ENCODE measurements around the gene CHRM1.

CHRM1 gene

DNA sequence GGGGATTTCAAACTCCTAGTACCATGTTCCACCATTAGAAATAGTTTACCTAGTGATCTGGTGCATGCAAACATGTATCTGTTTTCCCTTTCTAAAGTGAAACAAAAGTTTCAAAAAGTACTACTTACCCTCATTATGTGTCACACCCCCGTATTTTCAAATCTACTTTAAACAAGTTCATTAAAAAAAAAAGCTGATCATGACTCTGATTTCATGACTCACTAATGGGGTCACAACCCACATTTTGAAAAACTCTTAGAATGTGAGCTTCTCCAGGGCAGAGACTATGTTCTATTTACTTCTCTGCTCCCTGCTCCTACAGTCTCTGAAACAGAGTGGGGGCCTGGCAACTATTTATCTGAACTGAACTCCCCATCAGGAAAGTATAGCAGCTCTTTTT, 18.2 kb downstream of the CHRM1 start:
- no peak for DNase-seq

DNA sequence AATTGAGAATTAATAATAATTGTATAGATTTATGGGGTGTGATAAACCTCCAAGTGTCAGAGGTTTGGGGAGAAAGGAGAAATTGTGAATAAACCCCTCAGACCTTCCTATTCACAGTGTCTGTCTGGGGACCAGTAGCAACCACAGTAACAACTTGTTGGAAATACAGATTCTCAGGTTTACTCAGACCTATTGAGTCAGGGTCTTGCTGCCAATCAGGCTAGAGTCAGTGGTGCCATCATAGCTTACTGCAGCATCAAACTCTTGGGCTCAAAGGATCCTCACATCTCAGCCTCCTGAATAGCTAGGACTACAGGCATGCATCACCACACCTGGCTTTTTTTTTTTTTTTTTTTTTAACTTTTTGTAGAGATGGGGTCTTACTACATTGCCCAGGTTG, 23.1 kb downstream of the CHRM1 start:
- no peak for DNase-seq

DNA sequence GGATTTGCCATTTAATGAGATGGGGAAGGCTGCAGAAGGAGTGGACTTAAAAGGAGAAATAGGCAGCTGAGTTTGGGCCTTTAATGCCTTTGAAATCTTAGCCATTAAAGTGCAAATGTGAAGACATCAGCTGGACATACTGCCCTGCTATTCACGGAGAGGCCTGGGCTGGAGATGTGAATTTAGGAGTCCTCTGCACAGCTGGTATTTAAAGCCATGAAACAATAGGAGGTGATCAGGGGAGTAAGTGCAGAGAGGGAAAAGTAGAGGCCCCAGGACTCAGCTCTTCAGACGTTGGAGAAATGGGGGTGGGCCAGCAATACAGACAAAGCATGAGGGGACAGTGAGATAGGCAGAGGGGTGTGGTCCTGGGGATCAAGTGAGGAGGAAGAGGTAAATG, 23.9 kb downstream of the CHRM1 start:
- DNase-seq, result no peak

DNA sequence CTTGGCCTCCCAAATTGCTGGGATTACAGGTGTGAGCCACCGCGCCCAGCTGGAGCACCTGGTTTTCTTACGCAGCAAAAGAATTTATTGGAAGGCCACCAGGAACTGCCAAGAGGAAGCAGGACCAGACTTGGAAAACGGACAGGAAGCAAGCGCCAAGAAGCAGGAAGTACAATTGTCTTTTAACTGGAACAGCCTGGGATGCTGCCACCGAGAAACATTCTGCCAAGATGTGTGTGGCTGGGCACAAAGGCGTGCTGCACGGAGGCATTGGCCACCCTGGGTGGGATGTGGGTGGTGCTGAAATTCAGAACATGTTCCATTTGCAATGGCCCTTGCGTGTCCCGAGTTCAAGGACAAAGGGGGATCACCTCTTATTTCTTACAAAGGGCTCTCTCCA, 25.1 kb downstream of the CHRM1 start:
- DNase-seq, result no peak

- DNase-seq, result no peak
Observed at GRCh38 chr11:62895501-62895900, 25.7 kb downstream of the CHRM1 start.

GRCh38 chr11:62892077-62892922, 28.9 kb downstream of the CHRM1 start:
- no peak for DNase-seq

- DNase-seq, result peak; percentile 10
Observed at GRCh38 chr11:62889484-62890437, 31.4 kb downstream of the CHRM1 start.

DNA sequence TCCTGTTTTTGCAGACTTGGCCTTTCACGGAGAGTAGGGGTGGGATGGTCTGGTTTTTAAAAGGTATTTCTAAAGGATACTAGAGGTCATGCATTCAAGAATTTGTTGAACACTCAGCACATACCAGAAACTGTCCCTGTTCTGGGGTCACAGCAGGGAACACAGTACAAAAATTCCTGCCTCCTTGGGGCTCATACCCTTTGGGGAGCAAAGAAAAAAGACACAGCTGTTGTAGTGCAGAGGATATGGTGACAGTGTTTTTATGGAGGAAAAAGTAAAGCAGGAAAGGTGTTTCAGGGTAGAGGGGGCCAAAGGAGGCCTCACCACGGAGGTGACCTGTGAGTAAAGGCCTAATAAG, 32.1 kb downstream of the CHRM1 start:
- DNase-seq, result no peak

GRCh38 chr11:62888406-62888805, 32.8 kb downstream of the CHRM1 start:
- no peak for DNase-seq

DNA sequence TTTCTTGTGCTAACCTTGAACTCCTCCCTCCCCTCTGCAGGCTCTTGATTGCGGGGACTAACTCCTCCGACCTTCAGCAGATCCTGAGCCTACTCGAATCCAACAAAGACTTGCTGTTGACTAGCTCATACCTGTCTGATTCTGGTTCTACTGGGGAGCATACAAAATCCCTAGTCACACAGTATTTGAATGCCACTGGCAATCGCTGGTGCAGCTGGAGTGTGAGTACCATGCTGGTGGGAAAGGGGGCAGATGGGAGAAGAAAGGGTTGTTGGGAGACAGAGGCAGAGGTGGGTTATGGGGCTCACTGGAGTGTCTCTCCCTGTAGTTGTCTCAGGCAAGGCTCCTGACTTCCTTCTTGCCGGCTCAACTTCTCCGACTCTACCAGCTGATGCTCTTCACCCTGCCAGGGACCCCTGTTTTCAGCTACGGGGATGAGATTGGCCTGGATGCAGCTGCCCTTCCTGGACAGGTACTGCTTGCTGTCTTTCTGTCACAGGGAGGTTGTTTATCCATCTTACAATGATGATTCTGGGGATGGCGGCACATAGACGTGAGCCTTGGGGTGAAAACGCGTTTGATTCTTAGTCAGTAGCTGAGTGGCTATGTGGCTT, 35.9 kb downstream of the CHRM1 start:
- DNase-seq, result no peak

GRCh38 chr11:62883673-62884072, 37.5 kb downstream of the CHRM1 start:
- no peak for DNase-seq

- no peak for DNase-seq
Observed at GRCh38 chr11:62882788-62883501, 38.2 kb downstream of the CHRM1 start.

GRCh38 chr11:62882431-62882749, 38.8 kb downstream of the CHRM1 start:
- DNase-seq, result no peak

DNA sequence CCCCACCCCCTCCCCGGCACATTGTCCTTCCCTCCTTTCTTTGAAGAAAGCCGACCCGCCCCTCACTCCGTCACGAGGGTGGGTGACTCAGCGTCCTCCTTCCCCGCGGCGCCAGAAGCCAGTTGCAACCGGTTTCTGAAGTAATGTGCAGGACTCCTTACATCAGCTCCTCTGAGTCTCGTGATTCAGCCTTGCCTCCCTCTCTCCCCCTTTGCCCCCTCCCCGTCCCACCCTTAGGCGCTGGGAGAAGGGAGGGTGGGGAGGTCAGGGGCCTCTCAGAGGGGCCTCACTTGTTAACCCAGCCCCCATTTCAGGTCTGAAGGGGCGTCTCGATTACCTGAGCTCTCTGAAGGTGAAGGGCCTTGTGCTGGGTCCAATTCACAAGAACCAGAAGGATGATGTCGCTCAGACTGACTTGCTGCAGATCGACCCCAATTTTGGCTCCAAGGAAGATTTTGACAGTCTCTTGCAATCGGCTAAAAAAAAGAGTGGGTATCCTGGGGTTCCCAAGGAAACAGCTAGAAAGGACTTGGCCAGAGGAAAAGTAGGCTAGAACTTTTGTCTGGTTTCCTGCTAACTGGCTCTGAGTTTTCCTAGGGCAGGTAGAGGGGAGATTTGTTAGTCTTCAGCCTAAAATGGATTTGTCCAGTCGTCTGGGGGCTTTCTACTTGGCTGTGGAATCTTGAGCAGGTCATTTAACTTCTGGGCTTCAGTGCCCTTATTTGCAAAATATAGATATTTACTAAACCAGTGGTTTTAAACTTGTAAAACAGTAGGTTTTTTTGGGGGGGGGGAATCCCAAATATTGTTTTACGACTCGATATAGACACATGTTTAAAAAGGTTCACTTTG, 39.4 kb downstream of the CHRM1 start:
- peak; percentile 81 for DNase-seq

DNA sequence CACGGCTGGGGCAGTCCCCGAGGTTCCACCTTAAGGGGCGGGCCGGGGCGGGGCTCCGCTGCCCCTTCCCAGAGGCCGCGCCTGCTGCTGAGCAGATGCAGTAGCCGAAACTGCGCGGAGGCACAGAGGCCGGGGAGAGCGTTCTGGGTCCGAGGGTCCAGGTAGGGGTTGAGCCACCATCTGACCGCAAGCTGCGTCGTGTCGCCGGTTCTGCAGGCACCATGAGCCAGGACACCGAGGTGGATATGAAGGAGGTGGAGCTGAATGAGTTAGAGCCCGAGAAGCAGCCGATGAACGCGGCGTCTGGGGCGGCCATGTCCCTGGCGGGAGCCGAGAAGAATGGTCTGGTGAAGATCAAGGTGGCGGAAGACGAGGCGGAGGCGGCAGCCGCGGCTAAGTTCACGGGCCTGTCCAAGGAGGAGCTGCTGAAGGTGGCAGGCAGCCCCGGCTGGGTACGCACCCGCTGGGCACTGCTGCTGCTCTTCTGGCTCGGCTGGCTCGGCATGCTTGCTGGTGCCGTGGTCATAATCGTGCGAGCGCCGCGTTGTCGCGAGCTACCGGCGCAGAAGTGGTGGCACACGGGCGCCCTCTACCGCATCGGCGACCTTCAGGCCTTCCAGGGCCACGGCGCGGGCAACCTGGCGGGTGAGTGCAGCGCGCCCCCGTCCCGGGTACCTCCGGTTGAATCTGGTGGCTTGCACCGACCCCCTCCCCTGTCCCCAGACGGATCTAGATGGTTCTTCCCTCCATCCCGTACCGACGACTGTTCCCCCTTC, 40.2 kb downstream of the CHRM1 start, which contains the start of gene SLC3A2:
Gene SLC3A2, plus strand, starts transcription at position 94 of the 776 bp plus-strand sequence. Its CDS starts 128 bp downstream, at position 222.
- DNase-seq, result peak; percentile 79

DNA sequence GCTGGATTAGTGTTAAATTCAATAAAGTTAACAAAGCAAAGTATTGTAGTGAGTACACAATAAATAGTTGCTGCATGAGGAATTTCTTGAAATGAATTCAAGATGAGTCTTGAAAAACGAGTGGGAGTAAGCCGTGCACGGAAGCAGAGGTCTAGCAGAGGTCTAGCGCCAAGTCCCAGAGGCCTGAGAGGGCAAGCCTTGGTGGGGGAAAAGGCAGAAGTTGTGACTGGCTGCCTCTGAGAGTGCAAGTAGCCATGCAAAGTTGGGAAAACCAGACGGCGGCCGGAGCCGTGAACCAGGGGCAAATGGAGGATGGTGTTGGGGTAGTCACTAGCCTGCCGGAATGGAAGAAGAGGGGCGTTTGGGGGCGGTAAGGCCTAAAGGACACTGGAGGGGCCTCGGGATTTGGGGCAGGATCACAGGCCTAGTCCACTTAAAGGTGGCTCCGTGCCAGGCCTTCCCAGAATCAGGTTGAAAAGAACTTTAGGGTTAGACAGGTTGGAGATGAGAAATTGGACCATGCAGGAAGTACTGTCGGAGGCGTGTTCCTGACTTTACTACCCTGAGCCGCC, 40.8 kb downstream of the CHRM1 start:
- DNase-seq, result no peak

- DNase-seq, result no peak
Observed at GRCh38 chr11:62879235-62879978, 41.8 kb downstream of the CHRM1 start.

DNA sequence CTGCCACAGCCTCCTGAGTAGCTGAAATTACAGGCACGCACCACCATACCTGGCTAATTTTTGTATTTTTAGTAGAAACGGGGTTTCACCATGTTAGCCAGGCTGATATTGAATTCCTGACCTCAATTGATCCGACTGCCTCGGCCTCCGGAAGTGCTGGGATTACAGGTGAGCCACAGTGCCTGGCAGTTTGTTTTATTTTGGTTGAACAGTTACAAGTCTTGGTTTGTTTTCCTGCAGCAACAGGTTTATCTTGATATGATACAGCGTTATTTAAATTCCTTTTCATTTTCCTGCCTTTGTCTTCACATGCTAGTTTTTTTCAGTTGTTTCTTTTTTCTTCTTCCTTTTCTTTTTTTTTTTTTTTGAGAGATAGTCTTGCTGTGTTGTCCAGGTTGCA, 44.5 kb downstream of the CHRM1 start:
- DNase-seq, result no peak

GRCh38 chr11:62875698-62876478, 45.3 kb downstream of the CHRM1 start:
- no peak for DNase-seq

Data from 8988T (cell line).